Stimulated activated CD8-positive, alpha-beta memory T cell treated with anti-CD3 and anti-CD28 coated beads, Interleukin-12 subunit alpha, Interleukin-12 subunit beta, amount 100 ng/mL, for 4 hours (primary cell): ENCODE results near the gene TEAD4.

Experiments
- DNase-seq: peaks from one replicate; pipeline ENCODE4 v3.0.0-alpha.2; 2020; ENCODE audit warnings: low read depth

TEAD4 gene

DNA sequence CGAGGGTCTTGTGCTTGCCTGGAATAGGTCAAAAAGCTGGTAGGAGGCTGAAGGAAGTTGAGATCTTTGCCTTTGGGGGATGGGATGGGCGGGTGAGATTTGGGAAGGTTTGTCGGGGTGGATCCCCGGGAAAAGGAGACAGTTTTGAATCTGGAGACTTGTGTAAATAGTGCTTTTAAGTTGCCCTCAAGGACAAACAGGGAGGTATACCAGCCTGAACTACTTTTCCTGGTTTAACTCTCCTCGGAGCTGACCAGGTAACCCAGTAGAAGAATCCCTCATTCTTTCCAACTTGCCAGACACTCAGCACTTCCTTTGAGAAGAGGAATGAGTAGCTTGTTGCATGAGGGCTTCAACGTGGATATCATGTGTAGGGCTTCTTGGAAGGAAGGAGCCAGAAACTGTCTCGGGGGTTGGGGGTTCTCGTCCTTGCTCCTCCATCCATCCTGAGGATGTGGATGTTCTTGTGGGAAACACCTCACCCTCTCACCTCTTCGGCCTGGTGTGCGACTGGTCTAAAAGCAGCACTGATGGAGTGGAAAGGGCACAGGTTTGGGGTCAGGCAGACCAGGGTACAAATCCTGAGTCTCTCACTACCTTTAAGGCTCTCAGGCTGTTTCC lies 1.9 kb downstream of the TEAD4 start:
- DNase-seq: no peak

DNA sequence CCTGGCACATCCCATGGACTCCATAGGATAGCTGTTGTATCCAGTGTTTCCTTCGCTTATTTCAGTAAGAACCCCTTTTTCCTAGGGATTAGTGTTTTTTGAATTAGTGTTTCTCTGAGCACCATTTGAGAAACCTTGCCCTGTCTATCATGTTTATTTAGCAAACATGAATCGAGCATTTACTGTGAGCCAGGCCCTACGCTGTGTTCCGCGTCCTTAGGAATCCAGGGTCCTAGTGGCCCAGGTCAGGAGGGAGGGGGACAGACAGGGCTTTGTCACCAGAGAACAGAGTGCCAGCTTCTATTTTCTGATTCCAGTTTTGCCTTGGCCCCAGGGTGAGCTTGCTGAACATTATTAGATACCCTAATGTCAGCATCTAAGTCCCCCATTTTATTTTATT lies 2.5 kb downstream of the TEAD4 start:
- no peak for DNase-seq

DNA sequence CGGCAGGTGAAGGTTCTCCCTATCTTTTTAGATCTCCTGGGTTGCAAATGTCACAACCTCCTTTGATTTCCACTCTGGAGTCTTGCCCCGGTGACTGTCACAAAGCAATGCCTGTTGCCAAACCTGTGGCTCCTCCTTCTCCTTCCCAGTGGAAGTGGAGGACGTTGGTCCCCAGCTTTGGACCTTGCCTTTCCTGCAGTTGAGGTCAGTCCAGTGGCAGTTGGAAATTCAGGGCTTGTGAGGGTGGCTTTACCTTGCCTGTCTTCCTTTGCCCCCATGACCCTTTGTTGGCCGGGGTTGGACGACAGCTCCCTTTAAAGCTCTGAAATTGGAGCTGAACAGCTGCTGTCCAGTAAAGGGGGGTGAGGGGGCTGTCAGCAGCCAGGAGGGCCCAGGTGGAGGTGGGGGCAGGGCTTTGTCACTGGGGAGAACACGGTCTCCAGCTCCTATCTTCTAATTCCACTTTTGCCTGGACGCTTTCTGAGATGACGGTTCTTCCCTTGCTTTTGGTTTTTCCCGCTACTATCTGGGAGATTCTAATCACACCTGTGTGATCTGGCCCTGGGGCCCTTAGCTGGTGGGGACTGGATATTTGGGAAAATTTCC lies 4.1 kb downstream of the TEAD4 start:
- DNase-seq: no peak

DNA sequence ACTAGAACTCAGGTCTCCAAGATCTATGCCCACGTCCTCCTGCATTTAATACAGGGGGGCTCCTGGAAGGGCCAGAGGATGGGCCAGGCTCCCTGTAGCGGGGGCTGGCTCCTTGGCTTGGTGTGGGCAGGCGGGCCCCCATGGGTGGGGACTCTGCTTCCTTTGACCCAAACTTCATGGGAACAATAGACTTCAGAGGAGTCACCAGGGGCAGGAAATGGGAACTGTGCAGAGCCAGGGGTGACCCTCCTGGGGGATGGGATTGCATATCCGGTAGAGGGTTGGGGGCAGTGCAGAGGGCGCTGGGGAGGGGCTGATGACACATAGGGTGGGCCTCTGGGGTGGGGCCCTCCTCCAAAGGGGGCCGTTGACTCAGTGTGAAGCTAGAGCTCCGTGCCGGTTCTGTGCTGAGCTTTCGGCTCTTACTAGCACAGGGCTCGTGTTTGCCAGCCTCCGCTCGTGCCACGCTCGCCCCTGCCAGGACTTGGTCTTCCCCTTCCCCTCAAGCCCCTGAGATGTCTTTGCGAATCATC lies 4.6 kb downstream of the TEAD4 start:
- DNase-seq: no peak

DNA sequence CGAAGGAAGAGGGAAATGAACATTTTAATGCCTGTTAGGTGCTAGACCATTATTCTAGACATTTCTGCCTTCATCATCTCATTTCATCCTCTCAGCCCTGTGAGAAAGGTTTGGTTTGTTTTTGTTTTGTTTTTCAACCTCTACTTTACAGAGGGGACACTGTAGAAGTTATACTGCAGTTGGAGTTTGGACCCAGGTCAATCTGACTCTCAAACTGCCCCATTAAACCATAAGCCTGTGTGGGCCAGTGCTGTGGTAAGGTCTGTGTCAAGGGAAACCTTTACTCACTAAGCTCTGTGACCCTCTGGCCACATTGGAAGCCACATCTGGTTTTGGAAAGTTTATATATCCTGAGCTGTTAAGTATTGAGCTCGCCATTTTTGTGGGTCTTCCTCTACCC lies 8.5 kb downstream of the TEAD4 start:
- no peak for DNase-seq

DNA sequence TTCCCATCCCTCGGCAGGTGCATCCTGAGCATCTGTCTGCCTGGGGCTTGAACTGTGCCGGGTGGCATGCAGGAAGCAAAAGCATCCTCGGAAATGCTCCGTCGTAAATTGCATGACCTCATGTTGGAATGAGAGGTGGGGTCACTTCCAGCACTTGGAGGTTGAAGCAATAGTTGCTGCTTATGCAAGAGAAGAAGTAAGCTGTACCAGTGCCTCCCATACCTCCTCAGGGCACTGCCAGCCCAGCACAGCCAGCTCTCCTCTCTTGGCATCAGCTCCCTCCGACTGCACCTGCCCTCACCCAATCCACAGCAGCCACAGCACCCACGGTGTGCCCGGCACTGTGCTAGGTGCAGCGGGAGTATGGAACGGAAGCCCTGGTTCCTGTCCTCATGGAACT lies 11.5 kb downstream of the TEAD4 start:
- DNase-seq: no peak

DNA sequence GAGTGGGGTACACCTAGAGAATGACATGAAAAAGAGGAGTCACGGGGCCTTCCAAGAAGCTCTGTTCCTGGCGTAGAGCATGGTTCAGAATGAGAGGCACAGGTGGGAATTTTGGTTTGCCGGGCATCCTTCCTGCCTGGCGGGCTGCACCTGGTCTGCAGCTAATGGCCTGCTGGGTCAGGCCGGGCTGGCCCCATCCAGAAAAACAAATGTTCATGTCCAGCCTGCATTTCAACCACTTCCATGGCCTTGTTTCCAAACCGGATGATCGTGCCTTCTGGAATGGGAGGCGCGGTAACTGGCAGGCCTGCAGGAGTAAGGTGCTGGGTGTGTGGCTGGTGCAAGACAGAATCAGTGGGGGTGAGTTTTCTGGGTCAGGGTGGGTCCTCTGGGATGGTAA lies 14.4 kb downstream of the TEAD4 start:
- DNase-seq: no peak

DNA sequence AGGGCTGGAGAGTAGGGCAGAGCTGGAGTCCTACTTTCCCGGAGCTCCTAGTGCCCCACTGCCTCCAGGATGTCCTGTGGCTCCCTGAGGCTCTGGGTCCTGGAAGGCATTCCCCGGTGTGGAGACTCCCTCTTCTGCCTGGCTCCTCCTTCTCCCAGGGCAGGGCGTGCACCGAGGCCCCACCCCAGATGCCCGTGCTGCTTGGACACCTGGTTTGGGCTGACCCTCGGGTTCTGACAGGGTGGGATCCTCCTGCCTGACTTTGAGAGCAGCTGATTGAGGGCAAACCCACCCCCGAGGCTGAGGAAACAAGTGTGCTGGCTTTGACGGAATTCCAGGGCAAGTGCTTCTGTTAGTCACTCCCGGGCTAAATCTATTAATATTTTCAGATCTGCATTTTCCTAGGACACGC lies 15.4 kb downstream of the TEAD4 start:
- DNase-seq: no peak

DNA sequence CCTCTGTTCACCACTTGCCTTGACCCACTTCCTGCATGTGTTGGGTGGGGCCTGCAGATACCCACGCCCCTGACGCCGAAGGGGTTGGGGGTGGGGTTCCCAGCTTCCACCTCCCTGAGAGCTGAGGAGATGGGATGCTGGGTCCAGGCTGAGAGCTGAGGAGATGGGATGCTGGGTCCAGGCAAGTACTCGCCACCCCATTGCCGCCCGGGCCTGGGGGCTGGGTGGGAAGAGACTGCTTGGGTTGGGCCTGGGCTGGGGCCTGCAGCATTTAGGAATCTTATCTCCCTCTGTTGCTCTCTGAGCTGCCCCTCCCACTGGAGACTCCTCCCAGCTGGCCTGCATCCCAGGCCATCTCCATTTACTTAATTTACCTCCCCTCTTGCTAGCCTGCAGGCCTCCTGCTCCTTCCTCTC lies 17.4 kb downstream of the TEAD4 start:
- no peak for DNase-seq

DNA sequence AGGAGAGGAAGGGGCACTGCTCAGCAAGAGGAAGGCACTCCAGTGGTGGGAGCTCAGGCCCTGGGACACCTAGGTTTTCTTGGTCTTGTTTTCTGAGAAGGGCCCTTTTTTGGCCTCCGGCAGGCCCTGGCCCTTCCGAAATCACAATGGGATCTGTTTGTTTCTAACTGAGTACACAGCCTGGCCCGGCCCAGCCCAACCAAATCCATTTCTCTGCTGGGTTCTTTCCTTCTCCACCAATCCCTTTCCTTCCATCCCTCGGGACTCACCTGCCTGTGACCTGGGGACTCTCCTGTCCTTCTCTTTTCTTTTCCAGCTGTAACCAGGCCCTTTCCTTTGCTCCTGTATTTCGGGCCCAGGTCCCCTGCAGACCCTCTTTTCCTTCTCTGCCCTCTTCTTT lies 18.6 kb downstream of the TEAD4 start:
- no peak for DNase-seq

DNA sequence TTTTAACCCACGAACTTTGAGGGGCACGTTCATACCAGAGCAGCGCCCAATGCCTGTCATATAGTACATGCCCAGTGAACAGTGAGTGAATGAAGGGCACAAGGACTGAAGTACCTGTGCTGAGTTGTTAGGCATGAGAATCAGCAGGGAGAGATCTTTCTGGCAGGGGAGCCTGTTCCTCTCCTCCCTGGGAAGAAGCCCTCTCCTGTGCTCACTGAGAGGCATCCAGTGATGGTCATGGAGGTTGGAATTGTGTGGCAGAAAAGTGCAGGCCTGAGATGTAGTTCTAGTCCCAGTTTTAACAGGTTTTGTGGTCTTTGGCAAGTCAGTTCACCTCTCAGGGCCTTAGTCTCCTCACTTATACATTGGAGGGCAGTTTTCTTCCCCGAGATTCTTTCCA lies 20.6 kb downstream of the TEAD4 start:
- DNase-seq: no peak

DNA sequence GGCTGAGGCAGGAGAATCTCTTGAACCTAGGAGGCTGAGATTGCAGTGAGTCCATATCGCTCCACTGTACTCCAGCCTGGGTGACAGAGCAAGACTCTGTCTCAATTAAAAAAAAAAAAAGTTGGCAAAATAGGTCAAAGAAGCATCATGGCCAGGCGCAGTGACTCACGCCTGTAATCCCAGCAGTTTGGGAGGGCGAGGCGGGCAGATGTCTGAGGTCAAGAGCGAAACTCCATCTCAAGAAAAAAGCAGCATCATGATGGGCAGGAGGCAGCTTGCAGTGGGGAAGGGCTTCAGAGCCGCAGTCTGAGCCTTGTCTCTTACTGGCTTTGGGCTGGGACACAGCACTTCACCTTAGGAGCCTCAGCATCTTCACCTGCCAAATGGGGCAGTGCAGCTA lies 21.4 kb downstream of the TEAD4 start:
- DNase-seq: no peak

DNA sequence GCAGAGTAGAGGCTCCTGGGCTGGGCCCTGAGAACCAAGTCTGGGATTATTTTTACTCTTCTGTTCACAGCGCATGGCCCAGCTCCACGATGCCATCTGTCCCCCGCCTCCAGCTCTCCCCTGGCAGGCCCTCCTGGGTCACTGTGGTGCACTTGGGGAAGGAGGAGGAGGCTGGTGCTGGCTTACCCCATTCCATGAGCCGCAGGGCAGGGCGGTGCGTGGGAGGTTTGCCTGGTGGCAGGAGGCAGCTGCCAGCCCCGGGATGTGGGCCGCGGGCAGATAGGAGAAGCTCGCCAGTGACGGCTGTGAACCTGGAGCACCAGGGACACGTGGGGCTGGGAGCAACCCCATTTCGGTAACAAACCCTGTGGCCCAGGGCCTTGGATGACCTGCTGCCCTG lies 23.2 kb downstream of the TEAD4 start:
- DNase-seq: no peak

DNA sequence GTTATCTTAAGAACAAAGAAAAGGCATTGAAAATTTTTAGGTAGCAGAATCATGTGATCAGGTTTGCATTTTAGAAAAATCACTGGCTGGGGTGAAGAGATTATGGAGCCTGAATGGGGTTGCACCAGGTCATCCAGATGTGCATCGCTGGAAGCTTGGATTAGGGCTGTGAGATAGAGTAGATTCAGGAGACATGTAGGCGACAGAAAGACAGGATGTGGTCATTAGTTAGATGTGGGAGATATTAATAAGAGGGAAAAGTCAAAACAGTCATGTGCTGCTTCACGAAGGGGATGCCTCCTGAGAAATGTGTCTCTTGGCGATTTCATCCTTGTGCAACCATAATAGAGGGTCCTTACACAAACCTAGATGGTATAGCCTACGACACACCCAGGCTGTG lies 25.1 kb downstream of the TEAD4 start:
- DNase-seq: no peak

DNA sequence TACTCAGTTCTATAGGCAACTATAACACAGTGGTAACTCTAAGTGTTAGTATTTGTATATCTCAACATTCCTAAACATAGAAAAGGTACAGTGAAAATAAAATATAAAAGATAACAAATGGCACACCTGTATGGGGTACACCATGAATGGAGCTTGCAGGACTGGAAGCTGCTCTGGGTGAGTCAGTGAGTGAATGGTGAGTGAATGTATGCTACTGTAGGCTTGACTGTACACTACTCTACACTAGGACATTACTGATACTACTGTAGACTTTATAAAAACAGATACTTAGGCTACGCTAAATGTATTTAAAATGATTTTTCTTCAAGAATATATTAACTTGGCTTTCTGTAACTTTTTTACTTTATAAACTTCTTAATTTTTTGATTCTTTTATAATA lies 25.5 kb downstream of the TEAD4 start:
- no peak for DNase-seq

DNA sequence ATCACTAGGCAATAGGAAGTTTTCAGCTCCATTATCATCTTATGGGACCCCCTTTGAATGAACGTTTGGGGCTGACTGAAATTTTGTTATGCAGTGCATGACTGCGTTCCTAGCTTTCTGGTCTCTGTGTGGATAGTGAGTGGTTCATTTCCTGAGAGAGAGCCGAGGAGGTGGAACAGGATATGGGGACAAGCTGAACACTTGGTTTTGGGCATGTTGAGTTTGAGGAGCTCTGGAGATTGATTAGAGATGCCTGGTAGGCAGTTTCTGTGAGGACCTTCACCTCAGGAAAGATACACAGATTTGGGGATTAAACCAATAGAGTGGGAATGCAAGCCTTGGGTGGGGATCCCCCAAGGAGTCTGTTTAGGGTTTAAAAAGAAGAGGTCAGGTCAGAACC lies 27.7 kb downstream of the TEAD4 start:
- no peak for DNase-seq

DNA sequence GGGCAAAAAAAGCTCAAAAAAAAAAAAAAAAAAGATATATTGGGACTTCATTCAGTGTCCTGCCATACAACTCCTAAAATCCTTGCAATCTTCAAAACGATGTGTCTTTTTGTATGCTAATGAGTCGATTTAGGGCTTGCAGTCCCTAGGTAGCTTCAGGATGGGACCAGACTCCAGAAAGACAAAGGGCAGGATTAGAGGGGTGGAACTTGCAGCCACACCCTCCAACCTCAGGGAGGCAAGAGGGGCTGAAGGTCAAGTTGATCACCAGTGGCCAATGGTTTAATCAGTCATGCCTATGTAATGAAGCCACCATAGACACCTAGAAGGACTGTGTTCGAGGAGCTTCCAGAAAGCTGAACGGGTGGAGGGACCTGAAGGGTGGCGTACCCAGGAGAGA lies 29.3 kb downstream of the TEAD4 start:
- no peak for DNase-seq

DNA sequence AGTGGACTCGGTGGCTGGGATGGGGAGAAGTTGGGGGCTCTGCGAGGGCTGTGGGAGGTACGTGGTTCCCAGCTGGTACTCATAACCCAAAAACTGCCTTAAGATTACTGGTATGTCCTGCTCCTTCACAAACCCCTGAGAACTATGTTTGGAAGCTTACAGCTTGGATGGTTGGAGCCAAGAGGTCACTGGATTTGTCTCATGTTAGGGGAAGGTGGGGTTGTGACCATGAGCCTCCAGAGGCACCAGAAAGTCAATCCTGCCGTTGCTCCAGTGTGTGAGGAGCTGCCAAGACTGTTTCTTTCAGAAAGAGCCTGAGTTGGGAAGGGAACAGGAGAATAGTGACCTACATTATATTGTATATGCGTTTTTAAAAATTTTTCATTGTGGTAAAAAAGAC lies 33.5 kb downstream of the TEAD4 start:
- DNase-seq: no peak

DNA sequence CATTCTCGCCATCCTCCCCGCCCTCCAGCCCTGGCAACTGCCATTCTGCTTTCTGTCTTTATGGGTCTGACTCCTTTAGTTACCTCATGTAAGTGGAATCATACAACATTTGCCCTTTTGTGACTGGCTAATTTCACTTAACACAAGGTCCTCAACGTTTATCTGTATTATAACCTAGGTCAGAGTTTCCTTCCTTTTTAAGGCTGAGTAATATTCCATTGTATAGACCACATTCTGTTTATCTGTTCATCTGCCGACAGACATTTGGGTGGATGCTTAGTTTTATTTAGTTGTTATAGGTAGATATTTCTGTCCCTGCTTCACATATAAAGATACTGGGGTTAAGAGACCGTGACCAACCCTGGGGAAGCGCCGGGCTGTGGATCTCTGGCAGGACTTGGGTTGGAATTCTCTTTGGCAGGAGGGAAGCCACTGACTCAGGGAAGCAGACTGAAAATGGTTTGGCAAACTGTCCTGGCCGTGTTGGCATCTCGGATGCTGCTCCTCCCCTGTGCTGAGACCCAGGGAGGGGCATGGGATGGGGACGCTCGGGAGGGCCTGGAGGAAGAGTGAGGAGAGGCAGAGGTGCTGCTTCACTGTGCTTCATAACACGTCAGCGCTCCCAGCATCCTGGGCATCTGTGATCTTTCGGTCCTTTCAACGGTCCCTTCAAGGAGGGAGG lies 38.9 kb downstream of the TEAD4 start:
- DNase-seq: no peak

DNA sequence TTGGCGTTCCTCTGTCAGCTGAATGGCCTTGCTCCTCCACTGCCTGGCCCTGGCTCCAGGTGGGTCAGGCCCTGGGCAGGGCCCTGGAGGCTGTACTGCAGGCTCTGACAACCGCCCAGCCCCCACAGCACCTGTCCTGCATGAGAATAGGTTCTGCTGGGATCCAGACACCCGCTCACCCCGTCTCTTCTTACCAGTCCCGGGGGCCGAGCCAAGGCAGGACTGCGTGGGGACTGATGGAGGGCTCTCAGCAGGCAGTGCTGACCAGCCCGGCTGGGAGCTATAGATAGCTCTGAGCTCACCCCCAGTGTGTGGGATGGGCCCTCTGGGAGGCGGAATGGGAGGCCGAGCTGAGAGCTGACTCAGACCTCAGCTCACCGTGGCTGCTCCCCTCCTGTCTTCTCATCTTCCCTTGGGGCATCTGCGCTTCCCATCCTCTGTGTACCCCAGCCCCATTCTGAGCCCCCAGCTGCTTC lies 39.6 kb downstream of the TEAD4 start:
- DNase-seq: no peak

DNA sequence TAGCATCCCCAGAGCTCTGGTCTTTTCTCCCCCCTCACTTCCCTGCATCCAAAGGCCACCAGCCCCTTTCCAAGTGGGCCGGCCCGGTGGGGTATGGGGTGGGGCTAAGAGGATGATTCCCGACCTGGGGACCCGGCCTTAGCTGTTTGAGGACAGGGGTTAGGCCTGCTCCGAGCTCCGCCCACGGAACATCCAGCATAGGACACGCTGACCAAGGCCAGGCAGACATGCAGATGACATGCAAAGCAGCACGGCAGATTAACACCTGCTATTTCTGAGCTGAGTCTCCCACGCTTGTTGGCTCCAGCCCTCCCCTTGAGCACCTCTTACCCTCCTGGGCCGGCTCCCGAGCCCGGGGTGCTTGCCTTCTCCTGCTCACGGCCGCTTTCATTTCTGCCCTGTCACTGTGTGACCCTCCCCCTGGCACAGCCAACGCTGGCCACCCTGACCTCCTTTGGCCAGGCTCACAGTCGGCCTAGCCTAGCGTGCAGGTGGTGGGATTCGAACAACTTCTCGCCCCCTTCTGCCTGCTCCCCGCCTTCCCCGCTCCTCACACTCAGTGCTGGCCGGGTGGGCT lies 40.2 kb downstream of the TEAD4 start:
- DNase-seq: no peak

DNA sequence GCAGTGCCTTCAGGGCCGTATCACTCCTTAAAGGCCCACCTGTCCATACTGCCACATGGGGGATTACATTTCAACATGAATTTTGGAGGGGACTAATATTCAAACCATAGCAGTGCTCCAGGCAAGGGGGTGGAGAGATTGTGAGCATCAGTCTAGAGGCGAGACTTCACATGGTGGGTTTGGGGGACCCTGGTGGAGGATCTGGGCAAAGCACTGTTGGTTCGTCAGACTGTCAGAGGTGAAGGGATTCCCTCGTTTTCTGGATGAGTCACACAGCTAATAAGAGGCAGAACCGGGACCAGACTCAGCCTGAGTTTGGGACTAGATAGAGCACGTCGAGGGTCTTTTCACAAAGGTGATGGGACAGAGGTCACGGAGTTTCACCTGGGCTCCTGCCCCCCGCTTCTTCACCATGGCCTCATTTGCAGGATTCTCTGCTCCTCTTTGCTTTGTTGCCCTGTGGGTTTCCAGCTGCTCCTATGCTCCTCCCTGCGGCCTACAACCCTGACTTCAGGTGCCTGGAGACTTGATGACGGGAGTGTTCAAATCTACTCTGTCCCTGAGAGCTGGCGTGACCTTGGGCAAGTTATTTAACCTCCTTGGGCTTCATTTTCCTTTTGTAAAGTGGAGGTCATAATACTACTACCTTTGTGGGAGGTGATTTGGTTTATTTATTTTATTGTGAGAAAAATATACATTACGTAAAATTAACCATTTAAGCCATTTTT lies 41.5 kb downstream of the TEAD4 start:
- no peak for DNase-seq
